A549 (cell line): Measurements from ENCODE around the gene CARD8.

Experiments used
- CHD2 ChIP-seq: fragments of 150-350 bp; IDR thresholded peaks from 2 replicates; pipeline ENCODE4 v1.6.1; 2014; ENCODE audit warnings: low read length; ENCODE audit not compliant: partially characterized antibody
- EP300 ChIP-seq, 2 experiments: fragments of >200 bp; sonication (Bioruptor Twin); formaldehyde crosslinking; IDR thresholded peaks; 2 replicates in 1 of 2; 3 replicates in 1 of 2; pipeline ENCODE4 v1.6.1; 2016 to 2017
- HMGXB4 ChIP-seq: fragments of 250-450 bp; sonication (Bioruptor Pico); IDR thresholded peaks from 2 replicates; pipeline ENCODE4 v1.5.0; 2021; ENCODE audit warnings: mild to moderate bottlenecking, moderate library complexity, borderline replicate concordance
- HOXB13 ChIP-seq: fragments of 250-450 bp; sonication (Bioruptor Pico); IDR thresholded peaks from 2 replicates; pipeline ENCODE4 v1.5.0; 2020; ENCODE audit warnings: low read depth, mild to moderate bottlenecking, moderate library complexity
- MAZ ChIP-seq: fragments of 150-350 bp; IDR thresholded peaks from 2 replicates; pipeline ENCODE4 v1.6.1; 2014; ENCODE audit warnings: antibody characterized with exemption, low read depth, low read length, borderline replicate concordance
- POLR2A ChIP-seq: IDR thresholded peaks from 2 replicates; pipeline ENCODE4 v1.6.1; 2012; ENCODE audit warnings: mild to moderate bottlenecking, low read length
- REST ChIP-seq: fragments of 200-600 bp; sonication (generic); IDR thresholded peaks from 2 replicates; pipeline ENCODE4 v1.6.1; 2016; ENCODE audit warnings: antibody characterized with exemption, mild to moderate bottlenecking, moderate library complexity
- SMC3 ChIP-seq: fragments of >200 bp; sonication (Bioruptor Twin); formaldehyde crosslinking; IDR thresholded peaks from 3 replicates; pipeline ENCODE4 v1.6.1; 2018; ENCODE audit warnings: inconsistent platforms
- TF ChIP-seq, protein P1 (sequence below): fragments of >200 bp; sonication (Bioruptor Twin); formaldehyde crosslinking; IDR thresholded peaks from 3 replicates; pipeline ENCODE4 v1.5.1; 2016

GRCh38 chr19:48169578-48169938, 86.2 kb downstream of the CARD8 start:
- TF ChIP-seq, protein P1, sequence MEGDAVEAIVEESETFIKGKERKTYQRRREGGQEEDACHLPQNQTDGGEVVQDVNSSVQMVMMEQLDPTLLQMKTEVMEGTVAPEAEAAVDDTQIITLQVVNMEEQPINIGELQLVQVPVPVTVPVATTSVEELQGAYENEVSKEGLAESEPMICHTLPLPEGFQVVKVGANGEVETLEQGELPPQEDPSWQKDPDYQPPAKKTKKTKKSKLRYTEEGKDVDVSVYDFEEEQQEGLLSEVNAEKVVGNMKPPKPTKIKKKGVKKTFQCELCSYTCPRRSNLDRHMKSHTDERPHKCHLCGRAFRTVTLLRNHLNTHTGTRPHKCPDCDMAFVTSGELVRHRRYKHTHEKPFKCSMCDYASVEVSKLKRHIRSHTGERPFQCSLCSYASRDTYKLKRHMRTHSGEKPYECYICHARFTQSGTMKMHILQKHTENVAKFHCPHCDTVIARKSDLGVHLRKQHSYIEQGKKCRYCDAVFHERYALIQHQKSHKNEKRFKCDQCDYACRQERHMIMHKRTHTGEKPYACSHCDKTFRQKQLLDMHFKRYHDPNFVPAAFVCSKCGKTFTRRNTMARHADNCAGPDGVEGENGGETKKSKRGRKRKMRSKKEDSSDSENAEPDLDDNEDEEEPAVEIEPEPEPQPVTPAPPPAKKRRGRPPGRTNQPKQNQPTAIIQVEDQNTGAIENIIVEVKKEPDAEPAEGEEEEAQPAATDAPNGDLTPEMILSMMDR = no peak
- TF ChIP-seq HOXB13 (CRISPR knock-in tag) (no peak), POLR2A (no peak), EP300 (IDR thresholded peaks at IDR 0.05) (no peak), SMC3 (no peak), REST (no peak), MAZ (no peak), HMGXB4 (CRISPR knock-in tag) (no peak), CHD2 (no peak)
